Karpas-422 (cell line): ENCODE measurements around the gene DDX39B. TPM values are rescaled to one million over a fixed set of nuclear protein-coding genes. Genes with fewer than 3 reads are reported as not detected.
A peak's percentile ranks its signal among the peaks of the same experiment; 100 is the strongest.

Experiments used
- DNase-seq: peaks from one replicate; pipeline ENCODE4 v3.0.0-alpha.2; 2015
- H2AFZ ChIP-seq: fragments of 200-600 bp; sonication (generic); 2 replicates; pipeline ENCODE4 v1.6.1; 2014; ENCODE audit warnings: antibody characterized with exemption, low read length, mixed read lengths
- H3K27ac ChIP-seq: fragments of 200-600 bp; sonication (generic); 2 replicates; pipeline ENCODE4 v1.5.1; 2014; ENCODE audit warnings: mild to moderate bottlenecking, low read length, moderate library complexity
- H3K27me3 ChIP-seq: fragments of 200-600 bp; sonication (generic); 2 replicates; pipeline ENCODE4 v1.6.1; 2014; ENCODE audit warnings: low read length, mixed read lengths
- H3K36me3 ChIP-seq: fragments of 200-600 bp; sonication (generic); 2 replicates; pipeline ENCODE4 v1.6.1; 2014; ENCODE audit warnings: low read length, mixed read lengths; ENCODE audit not compliant: insufficient read depth
- H3K4me1 ChIP-seq: fragments of 200-600 bp; sonication (generic); 2 replicates; pipeline ENCODE4 v1.6.1; 2014; ENCODE audit warnings: mild to moderate bottlenecking, low read length, mixed read lengths
- H3K4me2 ChIP-seq: fragments of 200-600 bp; sonication (generic); 2 replicates; pipeline ENCODE4 v1.6.1; 2014; ENCODE audit warnings: low read length, low read depth, mild to moderate bottlenecking; ENCODE audit not compliant: poor library complexity, severe bottlenecking
- H3K4me3 ChIP-seq: fragments of 200-600 bp; sonication (generic); 2 replicates; pipeline ENCODE4 v1.5.1; 2014; ENCODE audit warnings: mild to moderate bottlenecking, antibody characterized with exemption, low read length, mixed read lengths
- H3K79me2 ChIP-seq: fragments of 200-600 bp; sonication (generic); 2 replicates; pipeline ENCODE4 v1.6.1; 2014; ENCODE audit warnings: mild to moderate bottlenecking, low read length, mixed read lengths
- H3K9ac ChIP-seq: fragments of 200-600 bp; sonication (generic); 2 replicates; pipeline ENCODE4 v1.6.0; 2014; ENCODE audit warnings: low read length
- H3K9me2 ChIP-seq: fragments of 200-600 bp; sonication (generic), shearing (Covaris generic); replicated peaks from 2 replicates; pipeline ENCODE4 v1.6.0; 2014; ENCODE audit warnings: mild to moderate bottlenecking, low read length, moderate library complexity; ENCODE audit not compliant: insufficient read depth
- H3K9me3 ChIP-seq: fragments of 300-700, 200-600 bp; sonication (generic); 2 replicates; pipeline ENCODE4 v1.6.1; 2014; ENCODE audit warnings: low read length, mixed read lengths
- H4K20me1 ChIP-seq: fragments of 200-600 bp; sonication (generic); 2 replicates; pipeline ENCODE4 v1.6.1; 2014; ENCODE audit warnings: mild to moderate bottlenecking, antibody characterized with exemption, low read length, low read depth; ENCODE audit not compliant: insufficient read depth
- total RNA-seq: library from RNA; depleted of rRNA; stranded (reverse); fragments of >200 nt; shearing (Covaris generic); gene quantifications from 2 replicates; pipeline ENCODE4 v1.2.3, GENCODE V29; 2014; ENCODE audit warnings: low replicate concordance

DDX39B gene
- total RNA-seq, 1 experiment from 2014 or later: 412 TPM

GRCh38 chr6:31577579-31577966, 35.8 kb upstream of the DDX39B start:
- H4K20me1 ChIP-seq: peaks cover 20% of the 10 kb centered on the region; the same call in 1 of the 2 replicates
- no peaks in the 10 kb centered on the region for H3K9me2 ChIP-seq
- H2AFZ ChIP-seq: no peak overlapping the region
- H3K27me3 ChIP-seq: no peaks in the 10 kb centered on the region
- peak overlapping the region; percentile 98 for H3K4me3 ChIP-seq
- H3K9ac ChIP-seq: peak overlapping the region; percentile 99
- H3K79me2 ChIP-seq: peaks cover 42% of the 10 kb centered on the region
- H3K4me1 ChIP-seq: peaks cover 82% of the 10 kb centered on the region
- H3K9me3 ChIP-seq: no peaks in the 10 kb centered on the region
- DNase-seq: no peak
- H3K4me2 ChIP-seq: peak overlapping the region; percentile 84
- peak overlapping the region; percentile 95 for H3K27ac ChIP-seq
- H3K36me3 ChIP-seq: peaks cover 23% of the 10 kb centered on the region

GRCh38 chr6:31576897-31577578, 35.2 kb upstream of the DDX39B start:
- H3K36me3 ChIP-seq: peaks cover 23% of the 10 kb centered on the region
- H4K20me1 ChIP-seq: peaks cover 20% of the 10 kb centered on the region; the same call in 1 of the 2 replicates
- no peaks in the 10 kb centered on the region for H3K9me3 ChIP-seq
- peak overlapping the region; percentile 84 for H3K4me2 ChIP-seq
- H3K27me3 ChIP-seq: no peaks in the 10 kb centered on the region
- peaks cover 82% of the 10 kb centered on the region for H3K4me1 ChIP-seq
- H3K9ac ChIP-seq: peak overlapping the region; percentile 99
- DNase-seq: peak; percentile 82
- H3K79me2 ChIP-seq: peaks cover 46% of the 10 kb centered on the region
- no peak overlapping the region for H2AFZ ChIP-seq
- H3K4me3 ChIP-seq: peak overlapping the region; percentile 98
- H3K27ac ChIP-seq: peak overlapping the region; percentile 95
- H3K9me2 ChIP-seq: no peaks in the 10 kb centered on the region

GRCh38 chr6:31575952-31576685, 34.3 kb upstream of the DDX39B start:
- H3K9me3 ChIP-seq: no peaks in the 10 kb centered on the region
- peak; percentile 82 for DNase-seq
- H3K9me2 ChIP-seq: no peaks in the 10 kb centered on the region
- H4K20me1 ChIP-seq: peaks cover 20% of the 10 kb centered on the region; the same call in 1 of the 2 replicates
- peaks cover 85% of the 10 kb centered on the region for H3K4me1 ChIP-seq
- peaks cover 47% of the 10 kb centered on the region for H3K79me2 ChIP-seq
- no peaks in the 10 kb centered on the region for H3K27me3 ChIP-seq
- peak overlapping the region; percentile 99 for H3K9ac ChIP-seq
- H3K4me3 ChIP-seq: peak overlapping the region; percentile 98
- peaks cover 23% of the 10 kb centered on the region for H3K36me3 ChIP-seq
- H3K27ac ChIP-seq: peak overlapping the region; percentile 95
- no peak overlapping the region for H2AFZ ChIP-seq
- H3K4me2 ChIP-seq: peak overlapping the region; percentile 84

- peak within 1 kb of the TSS; percentile 95 for H3K27ac ChIP-seq
- no peaks in the 10 kb centered on the region for H3K9me2 ChIP-seq
- peak; percentile 96 for DNase-seq
- peak within 1 kb of the TSS; percentile 99 for H3K9ac ChIP-seq
- no peak within 1 kb of the TSS for H2AFZ ChIP-seq
- peak within 1 kb of the TSS; percentile 98 for H3K4me3 ChIP-seq
- peaks cover 46% of the 10 kb centered on the region for H3K79me2 ChIP-seq
- peaks cover 20% of the 10 kb centered on the region; the same call in 1 of the 2 replicates for H4K20me1 ChIP-seq
- no peaks in the 10 kb centered on the region for H3K27me3 ChIP-seq
- H3K9me3 ChIP-seq: no peaks in the 10 kb centered on the region
- H3K36me3 ChIP-seq: peaks cover 23% of the 10 kb centered on the region
- H3K4me2 ChIP-seq: peak within 1 kb of the TSS; percentile 84
- H3K4me1 ChIP-seq: peaks cover 89% of the 10 kb centered on the region
Observed at GRCh38 chr6:31575335-31575901, 33.6 kb upstream of the DDX39B start, which contains the start of gene TNF. TNF (plus strand) TSS chr6:31575565; CDS start chr6:31575742, 177 bp downstream.

- Histone ChIP-seq H3K27me3 (no peaks in the 10 kb centered on the region), H3K9me2 (no peaks in the 10 kb centered on the region), H3K4me1 (peaks cover 89% of the 10 kb centered on the region), H3K9ac (peak overlapping the region; percentile 99), H3K9me3 (no peaks in the 10 kb centered on the region), H2AFZ (no peak overlapping the region), H3K79me2 (peaks cover 47% of the 10 kb centered on the region), H3K27ac (peak overlapping the region; percentile 95), H3K36me3 (peaks cover 23% of the 10 kb centered on the region), H3K4me2 (peak overlapping the region; percentile 84), H4K20me1 (peaks cover 20% of the 10 kb centered on the region; the same call in 1 of the 2 replicates), H3K4me3 (peak overlapping the region; percentile 98)
- peak; percentile 83 for DNase-seq
Observed at GRCh38 chr6:31574106-31575061, 32.6 kb upstream of the DDX39B start.

DNA sequence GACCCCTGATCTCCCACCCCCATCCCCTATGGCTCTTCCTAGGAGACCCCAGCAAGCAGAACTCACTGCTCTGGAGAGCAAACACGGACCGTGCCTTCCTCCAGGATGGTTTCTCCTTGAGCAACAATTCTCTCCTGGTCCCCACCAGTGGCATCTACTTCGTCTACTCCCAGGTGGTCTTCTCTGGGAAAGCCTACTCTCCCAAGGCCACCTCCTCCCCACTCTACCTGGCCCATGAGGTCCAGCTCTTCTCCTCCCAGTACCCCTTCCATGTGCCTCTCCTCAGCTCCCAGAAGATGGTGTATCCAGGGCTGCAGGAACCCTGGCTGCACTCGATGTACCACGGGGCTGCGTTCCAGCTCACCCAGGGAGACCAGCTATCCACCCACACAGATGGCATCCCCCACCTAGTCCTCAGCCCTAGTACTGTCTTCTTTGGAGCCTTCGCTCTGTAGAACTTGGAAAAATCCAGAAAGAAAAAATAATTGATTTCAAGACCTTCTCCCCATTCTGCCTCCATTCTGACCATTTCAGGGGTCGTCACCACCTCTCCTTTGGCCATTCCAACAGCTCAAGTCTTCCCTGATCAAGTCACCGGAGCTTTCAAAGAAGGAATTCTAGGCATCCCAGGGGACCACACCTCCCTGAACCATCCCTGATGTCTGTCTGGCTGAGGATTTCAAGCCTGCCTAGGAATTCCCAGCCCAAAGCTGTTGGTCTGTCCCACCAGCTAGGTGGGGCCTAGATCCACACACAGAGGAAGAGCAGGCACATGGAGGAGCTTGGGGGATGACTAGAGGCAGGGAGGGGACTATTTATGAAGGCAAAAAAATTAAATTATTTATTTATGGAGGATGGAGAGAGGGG, 31.7 kb upstream of the DDX39B start:
- Histone ChIP-seq H3K4me2 (peak overlapping the region; percentile 84), H3K36me3 (peaks cover 23% of the 10 kb centered on the region)
- peak; percentile 62 for DNase-seq

More for the DNA sequence above, 31.7 kb upstream of the DDX39B start:
- Histone ChIP-seq H3K79me2 (peaks cover 51% of the 10 kb centered on the region), H3K9me2 (no peaks in the 10 kb centered on the region), H3K27me3 (no peaks in the 10 kb centered on the region), H2AFZ (no peak overlapping the region), H3K4me3 (peak overlapping the region; percentile 98), H3K27ac (peak overlapping the region; percentile 95), H3K9me3 (no peaks in the 10 kb centered on the region), H3K9ac (peak overlapping the region; percentile 99), H3K4me1 (peaks cover 89% of the 10 kb centered on the region), H4K20me1 (peaks cover 20% of the 10 kb centered on the region; the same call in 1 of the 2 replicates)
